PFSK-1 (cell line): ENCODE data around the gene NOS1.

Experiments
- TAF1 ChIP-seq: IDR thresholded peaks from 2 replicates; pipeline ENCODE4 v1.6.1; 2012; ENCODE audit warnings: low read length, control low read depth, borderline replicate concordance; ENCODE audit not compliant: insufficient read depth
- TF ChIP-seq, protein P1 (sequence below), 2 experiments: IDR thresholded peaks; 2 replicates each; pipeline versions ENCODE4 v1.6.1 to v1.8.0; 2011 to 2012; ENCODE audit warnings: low read depth in 2 of 2, low read length in 2 of 2, control low read depth in 1 of 2, inconsistent platforms in 1 of 2, mild to moderate bottlenecking in 1 of 2, moderate library complexity in 1 of 2; ENCODE audit not compliant: insufficient read depth in 1 of 2

DNA sequence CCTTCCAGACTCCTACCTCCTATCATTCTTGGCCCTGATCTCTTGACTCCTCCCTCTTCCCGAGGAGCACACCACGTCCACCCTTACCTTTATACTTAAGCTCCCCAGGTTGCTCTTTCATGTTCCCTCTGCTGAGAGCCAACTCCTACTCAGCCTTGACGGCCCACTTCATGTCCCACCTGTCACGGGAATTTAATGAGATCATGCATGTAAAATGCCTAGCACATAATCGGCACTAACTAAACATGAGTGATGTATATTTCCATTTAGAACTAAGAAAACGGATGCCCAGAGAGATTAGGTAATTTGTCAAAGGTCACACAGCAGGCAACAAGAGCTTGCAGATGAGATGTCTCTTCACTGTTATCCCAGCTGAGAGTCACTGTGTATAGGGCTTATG is 45.1 kb downstream of the NOS1 start:
- TF ChIP-seq, protein P1, sequence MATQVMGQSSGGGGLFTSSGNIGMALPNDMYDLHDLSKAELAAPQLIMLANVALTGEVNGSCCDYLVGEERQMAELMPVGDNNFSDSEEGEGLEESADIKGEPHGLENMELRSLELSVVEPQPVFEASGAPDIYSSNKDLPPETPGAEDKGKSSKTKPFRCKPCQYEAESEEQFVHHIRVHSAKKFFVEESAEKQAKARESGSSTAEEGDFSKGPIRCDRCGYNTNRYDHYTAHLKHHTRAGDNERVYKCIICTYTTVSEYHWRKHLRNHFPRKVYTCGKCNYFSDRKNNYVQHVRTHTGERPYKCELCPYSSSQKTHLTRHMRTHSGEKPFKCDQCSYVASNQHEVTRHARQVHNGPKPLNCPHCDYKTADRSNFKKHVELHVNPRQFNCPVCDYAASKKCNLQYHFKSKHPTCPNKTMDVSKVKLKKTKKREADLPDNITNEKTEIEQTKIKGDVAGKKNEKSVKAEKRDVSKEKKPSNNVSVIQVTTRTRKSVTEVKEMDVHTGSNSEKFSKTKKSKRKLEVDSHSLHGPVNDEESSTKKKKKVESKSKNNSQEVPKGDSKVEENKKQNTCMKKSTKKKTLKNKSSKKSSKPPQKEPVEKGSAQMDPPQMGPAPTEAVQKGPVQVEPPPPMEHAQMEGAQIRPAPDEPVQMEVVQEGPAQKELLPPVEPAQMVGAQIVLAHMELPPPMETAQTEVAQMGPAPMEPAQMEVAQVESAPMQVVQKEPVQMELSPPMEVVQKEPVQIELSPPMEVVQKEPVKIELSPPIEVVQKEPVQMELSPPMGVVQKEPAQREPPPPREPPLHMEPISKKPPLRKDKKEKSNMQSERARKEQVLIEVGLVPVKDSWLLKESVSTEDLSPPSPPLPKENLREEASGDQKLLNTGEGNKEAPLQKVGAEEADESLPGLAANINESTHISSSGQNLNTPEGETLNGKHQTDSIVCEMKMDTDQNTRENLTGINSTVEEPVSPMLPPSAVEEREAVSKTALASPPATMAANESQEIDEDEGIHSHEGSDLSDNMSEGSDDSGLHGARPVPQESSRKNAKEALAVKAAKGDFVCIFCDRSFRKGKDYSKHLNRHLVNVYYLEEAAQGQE (IDR thresholded peaks at IDR 0.05; ENCODE audit: insufficient read depth in 1 of 2, low read depth in 2 of 2, low read length in 2 of 2), result no peak
- TF ChIP-seq TAF1, result no peak
